Measurements from ENCODE around the gene SP100.

Gene SP100

DNA sequence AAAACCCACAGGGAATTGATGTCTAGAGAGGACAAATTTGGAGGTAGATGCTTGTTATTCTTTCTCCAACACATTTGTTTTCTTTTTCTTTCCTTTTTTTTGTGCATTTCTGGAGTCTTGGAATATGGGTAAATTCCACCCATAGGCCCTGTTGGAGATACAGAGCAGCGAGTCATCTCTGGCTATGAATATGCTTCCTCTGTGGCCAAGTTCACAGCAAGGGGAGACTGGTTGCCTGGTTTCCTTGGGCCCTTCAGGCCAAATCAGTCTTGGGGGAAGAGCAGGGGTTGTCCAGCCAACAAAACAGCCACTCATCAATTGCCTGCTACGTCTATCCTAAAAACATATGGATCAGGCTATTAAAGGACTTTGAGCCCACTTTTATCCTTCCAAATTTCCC lies 27.5 kb downstream of the SP100 start:
- CTCF ChIA-PET = no interaction called here
- Histone ChIP-seq H3K9me3 (ENCODE audit: control insufficient read depth, insufficient read depth, low read depth, low read length) (no peaks in the 10 kb centered on the region), H3K27ac (ENCODE audit: extremely low read depth, low read depth, low read length) (no peak overlapping the region), H3K36me3 (ENCODE audit: control insufficient read depth in 2 of 2, insufficient read depth in 1 of 2, low read length in 2 of 2) (peaks cover 0 to 29% of the 10 kb centered on the region in 2 experiments; a peak in 1 of 3 replicates), H3K4me1 (ENCODE audit: control insufficient read depth, insufficient read depth, low read length) (no peaks in the 10 kb centered on the region), H3K4me3 (ENCODE audit: low read depth, low read length) (no peak overlapping the region)
- TF ChIP-seq ZNF560 (tag by site-specific recombination; IDR thresholded peaks at IDR 0.05; ENCODE audit: borderline replicate concordance) = no peak
- TF ChIP-seq ZSCAN23 (tag by site-specific recombination; IDR thresholded peaks at IDR 0.05) = no peak
- POLR2A ChIA-PET = no interaction called here

DNA sequence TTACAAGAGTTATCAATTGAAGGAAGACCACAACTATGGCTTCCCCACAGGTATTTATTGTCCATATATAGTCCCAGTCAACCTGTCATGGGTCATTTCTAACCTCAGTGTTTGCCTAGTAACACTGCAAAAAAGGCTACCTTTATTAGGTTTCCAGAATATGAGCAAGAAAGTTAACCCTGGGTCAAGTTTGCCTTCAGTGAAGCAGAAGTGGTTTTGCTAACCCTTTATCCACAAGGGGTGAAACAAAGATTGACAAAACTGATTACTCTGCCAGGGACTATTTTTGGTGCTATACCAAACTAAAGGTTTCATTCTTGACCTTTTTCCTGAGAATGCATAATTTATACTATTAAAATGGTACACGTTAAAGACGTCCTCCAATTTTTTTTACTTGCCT lies 28.8 kb downstream of the SP100 start:
- Histone ChIP-seq H3K36me3 (ENCODE audit: control insufficient read depth in 2 of 2, insufficient read depth in 1 of 2, low read length in 2 of 2) (peaks cover 0 to 42% of the 10 kb centered on the region in 2 experiments; a peak in 1 of 3 replicates), H3K4me3 (ENCODE audit: low read depth, low read length) (no peak overlapping the region), H3K9me3 (ENCODE audit: control insufficient read depth, insufficient read depth, low read depth, low read length) (no peaks in the 10 kb centered on the region), H3K4me1 (ENCODE audit: control insufficient read depth, insufficient read depth, low read length) (no peaks in the 10 kb centered on the region), H3K27ac (ENCODE audit: extremely low read depth, low read depth, low read length) (no peak overlapping the region)
- CTCF ChIA-PET = no interaction called here
- TF ChIP-seq ZNF391 (tag by site-specific recombination; IDR thresholded peaks at IDR 0.05; ENCODE audit: borderline replicate concordance, low read depth) (no peak), ZNF274 (IDR thresholded peaks at IDR 0.05; ENCODE audit: low read length) (no peak), ZNF274 (tag by site-specific recombination; IDR thresholded peaks at IDR 0.05; ENCODE audit: borderline replicate concordance) (no peak), ZNF585B (tag by site-specific recombination; IDR thresholded peaks at IDR 0.05) (no peak), KLF7 (tag by site-specific recombination; IDR thresholded peaks at IDR 0.05; ENCODE audit: borderline replicate concordance) (no peak), ZNF157 (tag by site-specific recombination; IDR thresholded peaks at IDR 0.05) (no peak)
- TF ChIP-seq, protein P1, sequence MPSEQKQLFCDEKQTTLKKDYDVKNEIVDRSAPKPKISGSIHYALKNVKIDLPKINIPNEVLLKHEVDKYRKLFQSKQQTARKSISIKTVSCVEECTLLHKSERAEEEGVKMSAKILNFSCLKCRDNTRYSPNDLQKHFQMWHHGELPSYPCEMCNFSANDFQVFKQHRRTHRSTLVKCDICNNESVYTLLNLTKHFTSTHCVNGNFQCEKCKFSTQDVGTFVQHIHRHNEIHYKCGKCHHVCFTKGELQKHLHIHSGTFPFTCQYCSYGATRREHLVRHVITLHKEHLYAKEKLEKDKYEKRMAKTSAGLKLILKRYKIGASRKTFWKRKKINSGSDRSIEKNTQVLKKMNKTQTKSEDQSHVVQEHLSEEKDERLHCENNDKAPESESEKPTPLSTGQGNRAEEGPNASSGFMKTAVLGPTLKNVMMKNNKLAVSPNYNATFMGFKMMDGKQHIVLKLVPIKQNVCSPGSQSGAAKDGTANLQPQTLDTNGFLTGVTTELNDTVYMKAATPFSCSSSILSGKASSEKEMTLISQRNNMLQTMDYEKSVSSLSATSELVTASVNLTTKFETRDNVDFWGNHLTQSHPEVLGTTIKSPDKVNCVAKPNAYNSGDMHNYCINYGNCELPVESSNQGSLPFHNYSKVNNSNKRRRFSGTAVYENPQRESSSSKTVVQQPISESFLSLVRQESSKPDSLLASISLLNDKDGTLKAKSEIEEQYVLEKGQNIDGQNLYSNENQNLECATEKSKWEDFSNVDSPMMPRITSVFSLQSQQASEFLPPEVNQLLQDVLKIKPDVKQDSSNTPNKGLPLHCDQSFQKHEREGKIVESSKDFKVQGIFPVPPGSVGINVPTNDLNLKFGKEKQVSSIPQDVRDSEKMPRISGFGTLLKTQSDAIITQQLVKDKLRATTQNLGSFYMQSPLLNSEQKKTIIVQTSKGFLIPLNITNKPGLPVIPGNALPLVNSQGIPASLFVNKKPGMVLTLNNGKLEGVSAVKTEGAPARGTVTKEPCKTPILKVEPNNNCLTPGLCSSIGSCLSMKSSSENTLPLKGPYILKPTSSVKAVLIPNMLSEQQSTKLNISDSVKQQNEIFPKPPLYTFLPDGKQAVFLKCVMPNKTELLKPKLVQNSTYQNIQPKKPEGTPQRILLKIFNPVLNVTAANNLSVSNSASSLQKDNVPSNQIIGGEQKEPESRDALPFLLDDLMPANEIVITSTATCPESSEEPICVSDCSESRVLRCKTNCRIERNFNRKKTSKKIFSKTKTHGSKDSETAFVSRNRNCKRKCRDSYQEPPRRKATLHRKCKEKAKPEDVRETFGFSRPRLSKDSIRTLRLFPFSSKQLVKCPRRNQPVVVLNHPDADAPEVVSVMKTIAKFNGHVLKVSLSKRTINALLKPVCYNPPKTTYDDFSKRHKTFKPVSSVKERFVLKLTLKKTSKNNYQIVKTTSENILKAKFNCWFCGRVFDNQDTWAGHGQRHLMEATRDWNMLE (tag by site-specific recombination; conservative IDR thresholded peaks at IDR 0.05; ENCODE audit: low read depth) = no peak
- TF ChIP-seq, protein P2, sequence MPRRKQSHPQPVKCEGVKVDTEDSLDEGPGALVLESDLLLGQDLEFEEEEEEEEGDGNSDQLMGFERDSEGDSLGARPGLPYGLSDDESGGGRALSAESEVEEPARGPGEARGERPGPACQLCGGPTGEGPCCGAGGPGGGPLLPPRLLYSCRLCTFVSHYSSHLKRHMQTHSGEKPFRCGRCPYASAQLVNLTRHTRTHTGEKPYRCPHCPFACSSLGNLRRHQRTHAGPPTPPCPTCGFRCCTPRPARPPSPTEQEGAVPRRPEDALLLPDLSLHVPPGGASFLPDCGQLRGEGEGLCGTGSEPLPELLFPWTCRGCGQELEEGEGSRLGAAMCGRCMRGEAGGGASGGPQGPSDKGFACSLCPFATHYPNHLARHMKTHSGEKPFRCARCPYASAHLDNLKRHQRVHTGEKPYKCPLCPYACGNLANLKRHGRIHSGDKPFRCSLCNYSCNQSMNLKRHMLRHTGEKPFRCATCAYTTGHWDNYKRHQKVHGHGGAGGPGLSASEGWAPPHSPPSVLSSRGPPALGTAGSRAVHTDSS (tag by site-specific recombination; IDR thresholded peaks at IDR 0.05) = no peak
- TF ChIP-seq, protein P3, sequence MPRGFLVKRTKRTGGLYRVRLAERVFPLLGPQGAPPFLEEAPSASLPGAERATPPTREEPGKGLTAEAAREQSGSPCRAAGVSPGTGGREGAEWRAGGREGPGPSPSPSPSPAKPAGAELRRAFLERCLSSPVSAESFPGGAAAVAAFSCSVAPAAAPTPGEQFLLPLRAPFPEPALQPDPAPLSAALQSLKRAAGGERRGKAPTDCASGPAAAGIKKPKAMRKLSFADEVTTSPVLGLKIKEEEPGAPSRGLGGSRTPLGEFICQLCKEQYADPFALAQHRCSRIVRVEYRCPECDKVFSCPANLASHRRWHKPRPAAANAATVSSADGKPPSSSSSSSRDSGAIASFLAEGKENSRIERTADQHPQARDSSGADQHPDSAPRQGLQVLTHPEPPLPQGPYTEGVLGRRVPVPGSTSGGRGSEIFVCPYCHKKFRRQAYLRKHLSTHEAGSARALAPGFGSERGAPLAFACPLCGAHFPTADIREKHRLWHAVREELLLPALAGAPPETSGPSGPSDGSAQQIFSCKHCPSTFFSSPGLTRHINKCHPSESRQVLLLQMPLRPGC (tag by site-specific recombination; IDR thresholded peaks at IDR 0.05) = no peak
- TF ChIP-seq, protein P4, sequence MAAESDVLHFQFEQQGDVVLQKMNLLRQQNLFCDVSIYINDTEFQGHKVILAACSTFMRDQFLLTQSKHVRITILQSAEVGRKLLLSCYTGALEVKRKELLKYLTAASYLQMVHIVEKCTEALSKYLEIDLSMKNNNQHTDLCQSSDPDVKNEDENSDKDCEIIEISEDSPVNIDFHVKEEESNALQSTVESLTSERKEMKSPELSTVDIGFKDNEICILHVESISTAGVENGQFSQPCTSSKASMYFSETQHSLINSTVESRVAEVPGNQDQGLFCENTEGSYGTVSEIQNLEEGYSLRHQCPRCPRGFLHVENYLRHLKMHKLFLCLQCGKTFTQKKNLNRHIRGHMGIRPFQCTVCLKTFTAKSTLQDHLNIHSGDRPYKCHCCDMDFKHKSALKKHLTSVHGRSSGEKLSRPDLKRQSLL (tag by site-specific recombination; IDR thresholded peaks at IDR 0.05) = no peak
- POLR2A ChIA-PET = no interaction called here

DNA sequence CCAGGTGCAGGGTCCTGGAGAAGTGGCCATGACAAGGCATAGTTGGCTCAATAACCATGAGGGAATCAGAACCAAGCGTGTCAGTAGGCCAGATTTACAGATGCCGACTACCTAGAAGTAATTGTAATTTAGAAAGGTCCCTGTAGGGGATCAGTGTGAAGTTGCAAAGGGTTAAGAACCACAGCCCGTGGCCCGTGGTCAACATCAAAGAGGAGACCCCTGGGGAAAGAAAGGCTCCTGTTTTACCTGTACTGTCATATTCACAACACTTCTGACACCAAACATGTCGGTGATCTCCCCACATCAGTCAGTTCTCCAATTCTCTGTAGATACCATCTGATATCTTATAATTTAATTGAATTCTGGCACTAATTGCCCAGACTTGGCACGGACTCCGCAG lies 31.0 kb downstream of the SP100 start:
- POLR2A ChIA-PET = no interaction called here
- H3K4me1 ChIP-seq (ENCODE audit: control insufficient read depth, insufficient read depth, low read length) = no peaks in the 10 kb centered on the region
- TF ChIP-seq ZBTB48 (tag by site-specific recombination; IDR thresholded peaks at IDR 0.05) (no peak), ZNF391 (tag by site-specific recombination; IDR thresholded peaks at IDR 0.05; ENCODE audit: borderline replicate concordance, low read depth) (no peak), ZNF558 (tag by site-specific recombination; IDR thresholded peaks at IDR 0.05) (no peak), ZNF610 (tag by site-specific recombination; IDR thresholded peaks at IDR 0.05; ENCODE audit: borderline replicate concordance) (no peak), ZNF521 (tag by site-specific recombination; IDR thresholded peaks at IDR 0.05) (no peak)
- TF ChIP-seq, protein P5, sequence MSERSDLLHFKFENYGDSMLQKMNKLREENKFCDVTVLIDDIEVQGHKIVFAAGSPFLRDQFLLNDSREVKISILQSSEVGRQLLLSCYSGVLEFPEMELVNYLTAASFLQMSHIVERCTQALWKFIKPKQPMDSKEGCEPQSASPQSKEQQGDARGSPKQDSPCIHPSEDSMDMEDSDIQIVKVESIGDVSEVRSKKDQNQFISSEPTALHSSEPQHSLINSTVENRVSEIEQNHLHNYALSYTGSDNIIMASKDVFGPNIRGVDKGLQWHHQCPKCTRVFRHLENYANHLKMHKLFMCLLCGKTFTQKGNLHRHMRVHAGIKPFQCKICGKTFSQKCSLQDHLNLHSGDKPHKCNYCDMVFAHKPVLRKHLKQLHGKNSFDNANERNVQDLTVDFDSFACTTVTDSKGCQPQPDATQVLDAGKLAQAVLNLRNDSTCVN (tag by site-specific recombination; optimal IDR thresholded peaks at IDR 0.05) = no peak
- TF ChIP-seq, protein P6, sequence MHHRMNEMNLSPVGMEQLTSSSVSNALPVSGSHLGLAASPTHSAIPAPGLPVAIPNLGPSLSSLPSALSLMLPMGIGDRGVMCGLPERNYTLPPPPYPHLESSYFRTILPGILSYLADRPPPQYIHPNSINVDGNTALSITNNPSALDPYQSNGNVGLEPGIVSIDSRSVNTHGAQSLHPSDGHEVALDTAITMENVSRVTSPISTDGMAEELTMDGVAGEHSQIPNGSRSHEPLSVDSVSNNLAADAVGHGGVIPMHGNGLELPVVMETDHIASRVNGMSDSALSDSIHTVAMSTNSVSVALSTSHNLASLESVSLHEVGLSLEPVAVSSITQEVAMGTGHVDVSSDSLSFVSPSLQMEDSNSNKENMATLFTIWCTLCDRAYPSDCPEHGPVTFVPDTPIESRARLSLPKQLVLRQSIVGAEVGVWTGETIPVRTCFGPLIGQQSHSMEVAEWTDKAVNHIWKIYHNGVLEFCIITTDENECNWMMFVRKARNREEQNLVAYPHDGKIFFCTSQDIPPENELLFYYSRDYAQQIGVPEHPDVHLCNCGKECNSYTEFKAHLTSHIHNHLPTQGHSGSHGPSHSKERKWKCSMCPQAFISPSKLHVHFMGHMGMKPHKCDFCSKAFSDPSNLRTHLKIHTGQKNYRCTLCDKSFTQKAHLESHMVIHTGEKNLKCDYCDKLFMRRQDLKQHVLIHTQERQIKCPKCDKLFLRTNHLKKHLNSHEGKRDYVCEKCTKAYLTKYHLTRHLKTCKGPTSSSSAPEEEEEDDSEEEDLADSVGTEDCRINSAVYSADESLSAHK (tag by site-specific recombination; IDR thresholded peaks at IDR 0.05) = no peak

More for the DNA sequence above, 31.0 kb downstream of the SP100 start:
- H3K27ac ChIP-seq (ENCODE audit: extremely low read depth, low read depth, low read length) = no peak overlapping the region
- H3K4me3 ChIP-seq (ENCODE audit: low read depth, low read length) = no peak overlapping the region
- peaks cover 0 to 46% of the 10 kb centered on the region in 2 experiments; a peak in 1 of 3 replicates for H3K36me3 ChIP-seq (ENCODE audit: control insufficient read depth in 2 of 2, insufficient read depth in 1 of 2, low read length in 2 of 2)
- CTCF ChIA-PET = no interaction called here
- no peaks in the 10 kb centered on the region for H3K9me3 ChIP-seq (ENCODE audit: control insufficient read depth, insufficient read depth, low read depth, low read length)

All from HEK293 (cell line).